Smooth muscle cell (in vitro differentiated cells): ENCODE data around the gene PCDHGB1. TPM values are rescaled to one million over a fixed set of nuclear protein-coding genes. Genes with fewer than 3 reads are reported as not detected.
"Not testable (repeated sequence)": the region's sequence is repeated elsewhere in the genome, so short reads cannot be mapped to it uniquely, and the experiment has no call there.

Experiments used
- DNase-seq: peaks from one replicate; lab custom pipeline; 2025; ENCODE audit not compliant: unreplicated experiment; lab: John Stamatoyannopoulos, UW
- H2AFZ ChIP-seq: fragments of 200-600 bp; sonication (generic); 2 replicates; pipeline ENCODE4 v1.6.0; 2016; ENCODE audit warnings: antibody characterized with exemption, low read depth, mild to moderate bottlenecking
- H3F3A ChIP-seq: fragments of 200-600 bp; sonication (generic); 2 replicates; pipeline ENCODE4 v1.6.0; 2017; ENCODE audit warnings: antibody characterized with exemption, low read depth
- H3K27ac ChIP-seq: fragments of 200-600 bp; sonication (generic); 2 replicates; pipeline ENCODE4 v1.5.1; 2016; ENCODE audit warnings: low read depth, mild to moderate bottlenecking
- H3K27me3 ChIP-seq: fragments of 200-600 bp; sonication (generic); 2 replicates; pipeline ENCODE4 v1.6.1; 2016; ENCODE audit warnings: low read depth, mild to moderate bottlenecking
- H3K36me3 ChIP-seq: fragments of 200-600 bp; sonication (generic); 2 replicates; pipeline ENCODE4 v1.5.1; 2016; ENCODE audit warnings: low read depth
- H3K4me1 ChIP-seq: fragments of 200-600 bp; sonication (generic); 2 replicates; pipeline ENCODE4 v1.5.1; 2016; ENCODE audit warnings: low read depth
- H3K4me2 ChIP-seq: fragments of 200-600 bp; sonication (generic); 2 replicates; pipeline ENCODE4 v1.6.0; 2016; ENCODE audit warnings: mild to moderate bottlenecking
- H3K4me3 ChIP-seq: fragments of 200-600 bp; sonication (generic); 2 replicates; pipeline ENCODE4 v1.5.1; 2016; ENCODE audit warnings: mild to moderate bottlenecking
- H3K79me2 ChIP-seq: fragments of 200-600 bp; sonication (generic); 2 replicates; pipeline ENCODE4 v1.6.0; 2016; ENCODE audit warnings: low read depth, mild to moderate bottlenecking
- H3K9ac ChIP-seq: fragments of 200-600 bp; sonication (generic); 2 replicates; pipeline ENCODE4 v1.6.0; 2016; ENCODE audit warnings: low read depth
- H3K9me3 ChIP-seq: fragments of 200-600 bp; sonication (generic); replicated peaks from 2 replicates; pipeline ENCODE4 v1.5.1; 2016; ENCODE audit warnings: low read depth
- H4K20me1 ChIP-seq: fragments of 200-600 bp; sonication (generic); 2 replicates; pipeline ENCODE4 v1.6.0; 2016; ENCODE audit warnings: low read depth
- CTCF ChIP-seq: fragments of 200-600 bp; sonication (generic); IDR thresholded peaks from 2 replicates; pipeline ENCODE4 v1.5.1; 2017; ENCODE audit warnings: borderline replicate concordance, mild to moderate bottlenecking, antibody characterized with exemption; ENCODE audit not compliant: insufficient read depth, poor library complexity, severe bottlenecking
- WGBS: methylation state at CpG from one replicate; pipeline ENCODE4 v1.1.7; 2016; ENCODE audit warnings: low lambda C conversion rate; 5-methylcytosine and 5-hydroxymethylcytosine counted together
- polyA plus RNA-seq: library from polyadenylated mRNA; unstranded; fragments of >200 nt; fragmentation: Nextera tagmentation; extraction: Ambion mirVana; gene quantifications from 2 replicates; pipeline ENCODE4 v1.2.1, GENCODE V29; 2016
- total RNA-seq: library from RNA; depleted of rRNA; stranded (reverse); fragments of >200 nt; gene quantifications from 2 replicates; pipeline ENCODE4 v1.2.3, GENCODE V29; 2014

The PCDHGB1 gene
- total and polyA plus RNA-seq, 2 experiments from 2014 or later = 0.27 to 0.40 TPM

GRCh38 chr5:141342773-141343172, 7.1 kb upstream of the PCDHGB1 start:
- H3K4me2 ChIP-seq = no peak overlapping the region
- H3K27me3 ChIP-seq = no peaks in the 10 kb centered on the region
- no peaks in the 10 kb centered on the region for H3K36me3 ChIP-seq
- no peaks in the 10 kb centered on the region for H3K4me1 ChIP-seq
- H2AFZ ChIP-seq = no peak overlapping the region
- DNase-seq = no peak
- no peaks in the 10 kb centered on the region for H3K79me2 ChIP-seq
- H4K20me1 ChIP-seq = no peaks in the 10 kb centered on the region
- no peak overlapping the region for H3K27ac ChIP-seq
- H3K4me3 ChIP-seq = no peak overlapping the region
- H3K9ac ChIP-seq = no peak overlapping the region
- no peaks in the 10 kb centered on the region for H3F3A ChIP-seq
- TF ChIP-seq CTCF = no peak
- 50% methylated on average over 1 of the region's 1 CpG for WGBS
- peaks cover 16% of the 10 kb centered on the region for H3K9me3 ChIP-seq

- no peak within 1 kb of the TSS for H3K4me2 ChIP-seq
- H2AFZ ChIP-seq = no peak within 1 kb of the TSS
- no peak within 1 kb of the TSS for H3K9ac ChIP-seq
- no peaks in the 10 kb centered on the region for H3K36me3 ChIP-seq
- no peaks in the 10 kb centered on the region for H4K20me1 ChIP-seq
- DNase-seq = no peak
- H3K9me3 ChIP-seq = peaks cover 12% of the 10 kb centered on the region
- TF ChIP-seq CTCF = no peak
- H3F3A ChIP-seq = no peaks in the 10 kb centered on the region
- 79% methylated on average over 9 of the region's 9 CpGs for WGBS
- H3K4me1 ChIP-seq = no peaks in the 10 kb centered on the region
- H3K27ac ChIP-seq = no peak within 1 kb of the TSS
- H3K27me3 ChIP-seq = no peaks in the 10 kb centered on the region
- no peaks in the 10 kb centered on the region for H3K79me2 ChIP-seq
- H3K4me3 ChIP-seq = no peak within 1 kb of the TSS
Measured at GRCh38 chr5:141343242-141343952, 6.5 kb upstream of the PCDHGB1 start, which contains the start of gene PCDHGA3. PCDHGA3 (plus strand) TSS chr5:141343829; CDS start chr5:141344034, 205 bp downstream.

GRCh38 chr5:141343953-141344463, 5.9 kb upstream of the PCDHGB1 start:
- H3F3A ChIP-seq = no peaks in the 10 kb centered on the region
- DNase-seq = no peak
- H3K27me3 ChIP-seq = no peaks in the 10 kb centered on the region
- 96% methylated on average over 31 of the region's 31 CpGs for WGBS
- peaks cover 8% of the 10 kb centered on the region for H3K9me3 ChIP-seq
- H3K79me2 ChIP-seq = no peaks in the 10 kb centered on the region
- H3K9ac ChIP-seq = no peak overlapping the region
- H3K36me3 ChIP-seq = no peaks in the 10 kb centered on the region
- H3K4me1 ChIP-seq = no peaks in the 10 kb centered on the region
- H4K20me1 ChIP-seq = no peaks in the 10 kb centered on the region
- no peak overlapping the region for H3K4me2 ChIP-seq
- no peak overlapping the region for H3K4me3 ChIP-seq
- no peak overlapping the region for H2AFZ ChIP-seq
- no peak for TF ChIP-seq CTCF
- no peak overlapping the region for H3K27ac ChIP-seq

GRCh38 chr5:141345327-141345726, 4.6 kb upstream of the PCDHGB1 start:
- H3K9me3 ChIP-seq = peaks cover 8% of the 10 kb centered on the region
- H3K27me3 ChIP-seq = no peaks in the 10 kb centered on the region
- no peaks in the 10 kb centered on the region for H4K20me1 ChIP-seq
- H3F3A ChIP-seq = no peaks in the 10 kb centered on the region
- no peak overlapping the region for H3K4me2 ChIP-seq
- H3K4me1 ChIP-seq = no peaks in the 10 kb centered on the region
- H3K27ac ChIP-seq = no peak overlapping the region
- WGBS = 96% methylated on average over 20 of the region's 20 CpGs
- H2AFZ ChIP-seq = no peak overlapping the region
- H3K9ac ChIP-seq = no peak overlapping the region
- no peaks in the 10 kb centered on the region for H3K79me2 ChIP-seq
- no peak for DNase-seq
- H3K36me3 ChIP-seq = no peaks in the 10 kb centered on the region
- no peak for TF ChIP-seq CTCF
- no peak overlapping the region for H3K4me3 ChIP-seq

GRCh38 chr5:141346017-141346416, 3.9 kb upstream of the PCDHGB1 start:
- H3K79me2 ChIP-seq, H3K27me3 ChIP-seq, H2AFZ ChIP-seq, H3K4me1 ChIP-seq, H3K4me2 ChIP-seq, DNase-seq, H3F3A ChIP-seq, H3K4me3 ChIP-seq, H3K36me3 ChIP-seq, H4K20me1 ChIP-seq, H3K27ac ChIP-seq, H3K9me3 ChIP-seq, H3K9ac ChIP-seq: not testable (repeated sequence)
- 94% methylated on average over 22 of the region's 35 CpGs for WGBS
